ENCODE data around the gene NISCH. TPM values are rescaled to one million over a fixed set of nuclear protein-coding genes. Genes with fewer than 3 reads are reported as not detected.

Gene NISCH
- total RNA-seq, 1 experiment from 2014 or later, result 63.4 TPM

DNA sequence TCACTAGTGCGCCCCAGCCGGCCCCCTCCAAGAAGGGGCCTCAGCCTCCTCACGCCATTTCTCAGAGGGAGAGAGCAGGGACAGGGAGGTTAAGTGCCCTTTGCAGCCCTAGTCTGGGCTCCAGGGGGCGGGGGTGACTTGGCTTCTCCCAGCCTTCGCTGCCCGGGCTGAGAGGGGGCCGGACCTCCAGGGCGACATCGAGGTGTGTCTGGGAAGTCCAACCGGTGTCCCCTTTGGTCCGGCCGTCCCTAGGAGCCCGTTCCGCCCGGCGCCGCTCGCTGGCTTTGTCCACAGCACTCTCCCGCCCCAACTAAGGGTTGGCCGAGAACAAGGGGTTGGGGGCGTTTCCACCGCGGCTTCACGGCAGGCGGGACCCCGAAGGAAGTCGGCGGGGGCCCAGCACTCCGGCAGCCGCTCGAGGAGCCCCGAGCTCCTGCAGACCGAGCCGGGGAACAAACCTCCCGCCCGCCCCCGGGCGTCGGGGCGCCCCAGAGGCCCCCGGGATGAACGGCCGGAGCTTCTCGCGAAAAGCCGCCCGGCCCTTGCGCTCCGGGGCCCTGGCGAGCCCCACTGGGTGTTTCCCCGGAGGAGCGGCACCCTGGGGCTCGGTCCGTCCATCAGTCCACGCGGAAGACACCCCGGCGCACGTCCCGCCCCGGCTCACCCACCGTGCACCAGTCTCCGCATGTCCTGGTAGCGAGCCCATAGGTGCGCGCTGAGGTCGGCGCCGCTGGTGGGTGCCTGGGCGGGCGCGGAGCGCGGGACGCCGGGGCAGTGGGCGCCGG is 77.6 kb downstream of the NISCH start:
- ChIA-PET CTCF (interaction anchor here (0.6 kb wide), 1 partner anchor 63 kb away, joined by 3 read pairs; no protein-coding TSS in a partner anchor), POLR2A (no interaction called here)
- peaks cover 21% of the 10 kb centered on the region for H3K4me1 ChIP-seq (ENCODE audit: control insufficient read depth, insufficient read depth, low read length)
- DNase-seq (ENCODE audit: low read depth, low spot score) (no peak), ATAC-seq (0 out of 2 replicates have a peak, but pooled peaks have one; percentile 2)
- H3K27ac ChIP-seq (ENCODE audit: low read length), result peak overlapping the region; percentile 61; the same call in 1 of the 2 replicates
- no peaks in the 10 kb centered on the region for H3K27me3 ChIP-seq (ENCODE audit: control insufficient read depth, insufficient read depth, low read length)
- TF ChIP-seq, protein P1, sequence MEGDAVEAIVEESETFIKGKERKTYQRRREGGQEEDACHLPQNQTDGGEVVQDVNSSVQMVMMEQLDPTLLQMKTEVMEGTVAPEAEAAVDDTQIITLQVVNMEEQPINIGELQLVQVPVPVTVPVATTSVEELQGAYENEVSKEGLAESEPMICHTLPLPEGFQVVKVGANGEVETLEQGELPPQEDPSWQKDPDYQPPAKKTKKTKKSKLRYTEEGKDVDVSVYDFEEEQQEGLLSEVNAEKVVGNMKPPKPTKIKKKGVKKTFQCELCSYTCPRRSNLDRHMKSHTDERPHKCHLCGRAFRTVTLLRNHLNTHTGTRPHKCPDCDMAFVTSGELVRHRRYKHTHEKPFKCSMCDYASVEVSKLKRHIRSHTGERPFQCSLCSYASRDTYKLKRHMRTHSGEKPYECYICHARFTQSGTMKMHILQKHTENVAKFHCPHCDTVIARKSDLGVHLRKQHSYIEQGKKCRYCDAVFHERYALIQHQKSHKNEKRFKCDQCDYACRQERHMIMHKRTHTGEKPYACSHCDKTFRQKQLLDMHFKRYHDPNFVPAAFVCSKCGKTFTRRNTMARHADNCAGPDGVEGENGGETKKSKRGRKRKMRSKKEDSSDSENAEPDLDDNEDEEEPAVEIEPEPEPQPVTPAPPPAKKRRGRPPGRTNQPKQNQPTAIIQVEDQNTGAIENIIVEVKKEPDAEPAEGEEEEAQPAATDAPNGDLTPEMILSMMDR (IDR thresholded peaks at IDR 0.05), result no peak
- TF ChIP-seq POLR2AphosphoS5 (IDR thresholded peaks at IDR 0.05; ENCODE audit: low read depth, low read length), result no peak
- TF ChIP-seq, protein P2, sequence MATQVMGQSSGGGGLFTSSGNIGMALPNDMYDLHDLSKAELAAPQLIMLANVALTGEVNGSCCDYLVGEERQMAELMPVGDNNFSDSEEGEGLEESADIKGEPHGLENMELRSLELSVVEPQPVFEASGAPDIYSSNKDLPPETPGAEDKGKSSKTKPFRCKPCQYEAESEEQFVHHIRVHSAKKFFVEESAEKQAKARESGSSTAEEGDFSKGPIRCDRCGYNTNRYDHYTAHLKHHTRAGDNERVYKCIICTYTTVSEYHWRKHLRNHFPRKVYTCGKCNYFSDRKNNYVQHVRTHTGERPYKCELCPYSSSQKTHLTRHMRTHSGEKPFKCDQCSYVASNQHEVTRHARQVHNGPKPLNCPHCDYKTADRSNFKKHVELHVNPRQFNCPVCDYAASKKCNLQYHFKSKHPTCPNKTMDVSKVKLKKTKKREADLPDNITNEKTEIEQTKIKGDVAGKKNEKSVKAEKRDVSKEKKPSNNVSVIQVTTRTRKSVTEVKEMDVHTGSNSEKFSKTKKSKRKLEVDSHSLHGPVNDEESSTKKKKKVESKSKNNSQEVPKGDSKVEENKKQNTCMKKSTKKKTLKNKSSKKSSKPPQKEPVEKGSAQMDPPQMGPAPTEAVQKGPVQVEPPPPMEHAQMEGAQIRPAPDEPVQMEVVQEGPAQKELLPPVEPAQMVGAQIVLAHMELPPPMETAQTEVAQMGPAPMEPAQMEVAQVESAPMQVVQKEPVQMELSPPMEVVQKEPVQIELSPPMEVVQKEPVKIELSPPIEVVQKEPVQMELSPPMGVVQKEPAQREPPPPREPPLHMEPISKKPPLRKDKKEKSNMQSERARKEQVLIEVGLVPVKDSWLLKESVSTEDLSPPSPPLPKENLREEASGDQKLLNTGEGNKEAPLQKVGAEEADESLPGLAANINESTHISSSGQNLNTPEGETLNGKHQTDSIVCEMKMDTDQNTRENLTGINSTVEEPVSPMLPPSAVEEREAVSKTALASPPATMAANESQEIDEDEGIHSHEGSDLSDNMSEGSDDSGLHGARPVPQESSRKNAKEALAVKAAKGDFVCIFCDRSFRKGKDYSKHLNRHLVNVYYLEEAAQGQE (IDR thresholded peaks at IDR 0.05; ENCODE audit: insufficient read depth in 1 of 2, low read depth in 2 of 2, low read length in 1 of 2), result no peak
- TF ChIP-seq TCF7L2 (IDR thresholded peaks at IDR 0.05; ENCODE audit: low read depth, low read length), result no peak
- no peak for TF ChIP-seq SIN3A (IDR thresholded peaks at IDR 0.05; ENCODE audit: borderline replicate concordance, insufficient read depth, low read depth, low read length)
- H3K36me3 ChIP-seq (ENCODE audit: control insufficient read depth, insufficient read depth, low read length), result no peaks in the 10 kb centered on the region; the same call in 1 of the 2 replicates
- in situ Hi-C loops (cut with HindIII; ENCODE audit: low pct_unique_long_range_greater_than_20kb, low sequenced_read_pairs) (no loop called here), intact Hi-C loops (cut with micrococcal nuclease; ENCODE audit: unreplicated experiment) (no loop called here)
- BruUV-seq (replicated peaks), result no TSS peak
- no peaks in the 10 kb centered on the region for H3K9me3 ChIP-seq (ENCODE audit: control insufficient read depth, insufficient read depth, low read depth, low read length)
- peak overlapping the region; percentile 55 to 63 for H3K4me3 ChIP-seq (ENCODE audit: low read depth in 2 of 2, low read length in 2 of 2)

DNA sequence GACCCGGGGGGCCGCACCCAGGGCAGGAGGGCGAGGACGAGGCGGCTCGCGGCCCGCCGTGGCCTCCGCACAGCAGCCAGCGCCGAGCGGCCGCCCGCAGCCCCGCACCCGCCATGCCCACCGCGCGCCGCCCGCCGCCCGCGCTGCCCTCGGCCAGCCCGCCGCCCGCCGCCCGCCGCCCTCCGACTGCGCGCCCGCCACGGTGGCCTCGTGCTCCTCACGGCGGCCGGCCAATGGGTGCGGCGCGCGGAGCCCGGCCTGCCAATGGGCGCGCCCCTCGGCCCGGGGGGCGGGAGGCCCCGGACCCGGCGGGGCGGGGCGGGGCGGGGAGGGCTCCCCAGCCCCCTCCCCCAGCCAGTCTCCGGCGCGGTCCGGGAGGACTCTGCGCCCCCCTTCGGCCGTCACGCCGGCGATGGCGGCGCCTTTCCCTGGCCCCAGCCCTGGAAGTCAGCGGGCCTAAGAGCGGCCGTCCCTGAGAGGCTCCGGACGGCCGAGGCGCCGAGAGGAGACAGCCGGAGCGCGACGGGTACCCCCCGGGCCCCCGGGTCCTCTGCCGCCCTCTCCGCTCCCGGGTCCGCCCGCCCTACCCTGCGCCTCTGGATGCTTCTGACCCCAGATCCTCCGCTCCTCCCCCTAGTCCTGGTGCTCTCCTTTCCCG is 78.3 kb downstream of the NISCH start, which contains the start of gene NT5DC2:
NT5DC2 (minus strand) TSS at position 235 of the 658 bp plus-strand sequence; CDS start at position 115, 120 bp downstream.
- Histone ChIP-seq H3K36me3 (ENCODE audit: control insufficient read depth, insufficient read depth, low read length) (no peaks in the 10 kb centered on the region; the same call in 1 of the 2 replicates), H3K4me1 (ENCODE audit: control insufficient read depth, insufficient read depth, low read length) (peaks cover 21% of the 10 kb centered on the region), H3K27ac (ENCODE audit: low read length) (peak within 1 kb of the TSS; percentile 77), H3K4me3 (ENCODE audit: low read depth in 2 of 2, low read length in 2 of 2) (peak within 1 kb of the TSS; percentile 55 to 63), H3K27me3 (ENCODE audit: control insufficient read depth, insufficient read depth, low read length) (no peaks in the 10 kb centered on the region), H3K9me3 (ENCODE audit: control insufficient read depth, insufficient read depth, low read depth, low read length) (no peaks in the 10 kb centered on the region)
- ATAC-seq (peak; percentile 77), DNase-seq (ENCODE audit: low read depth, low spot score) (no peak)
- CTCF ChIA-PET, result interaction anchor here (0.6 kb wide), 1 partner anchor 64 kb away, joined by 3 read pairs; no protein-coding TSS in a partner anchor
- TF ChIP-seq POLR2AphosphoS5 (IDR thresholded peaks at IDR 0.05; ENCODE audit: low read depth, low read length) (no peak), TCF7L2 (IDR thresholded peaks at IDR 0.05; ENCODE audit: low read depth, low read length) (no peak), SIN3A (IDR thresholded peaks at IDR 0.05; ENCODE audit: borderline replicate concordance, insufficient read depth, low read depth, low read length) (0 out of 2 replicates have a peak, but pooled peaks have one; percentile 45)
- TF ChIP-seq, protein P2 (IDR thresholded peaks at IDR 0.05; ENCODE audit: insufficient read depth in 1 of 2, low read depth in 2 of 2, low read length in 1 of 2), result no peak
- TF ChIP-seq, protein P1 (IDR thresholded peaks at IDR 0.05), result no peak; the same call in 1 of the 2 replicates
- in situ Hi-C loops (cut with HindIII; ENCODE audit: low pct_unique_long_range_greater_than_20kb, low sequenced_read_pairs), result no loop called here
- no TSS peak for BruUV-seq (replicated peaks)
- POLR2A ChIA-PET, result no interaction called here
- intact Hi-C loops (cut with micrococcal nuclease; ENCODE audit: unreplicated experiment), result no loop called here

All from Panc1 (cell line).